ENCODE results near the gene SRL. TPM values are rescaled to one million over a fixed set of nuclear protein-coding genes. Genes with fewer than 3 reads are reported as not detected.
A peak's percentile ranks its signal among the peaks of the same experiment; 100 is the strongest.
"Not testable (repeated sequence)": the region's sequence is repeated elsewhere in the genome, so short reads cannot be mapped to it uniquely, and the experiment has no call there.

The SRL gene
- total and polyA plus RNA-seq, 10 donors = 0.57 to 5.8 (median 3.1) TPM

GRCh38 chr16:4253394-4254150, 11.7 kb upstream of the SRL start:
- intact Hi-C loops (cut with DNase I; ENCODE audit: low total_unique reads) = loop anchor here (10.0 kb wide), 1 partner anchor 59 kb away; no protein-coding TSS in a partner anchor
- peak in 1 of 3 donors; percentile 53 for TF ChIP-seq POLR2A (IDR thresholded peaks at IDR 0.05)
- peak; percentile 87 to 94 (median 92) for TF ChIP-seq POLR2AphosphoS5 (IDR thresholded peaks at IDR 0.05)
- TF ChIP-seq CTCF (IDR thresholded peaks at IDR 0.05 in 8 of 11, conservative IDR thresholded peaks at IDR 0.05 in 3 of 11) = no peak
- Histone ChIP-seq H3K4me3 (peak overlapping the region; percentile 50 to 85 (median 56)), H3K27ac (peak overlapping the region; percentile 85 to 95 (median 92)), H3K4me1 (peaks cover 0 to 23% (median 12%) of the 10 kb centered on the region in 6 donors), H3K27me3 (replicated peaks in 1 of 7) (no peaks in the 10 kb centered on the region), H3K36me3 (peaks cover 0 to 13% (median 5%) of the 10 kb centered on the region in 6 donors), H3K9me3 (no peaks in the 10 kb centered on the region)
- 0 to 1% (median 0%) methylated on average over 34 to 80 of the region's 80 CpGs for WGBS, 5 donors
- DNase-seq = peak; percentile 100

GRCh38 chr16:4253012-4253393, 11.1 kb upstream of the SRL start:
- not testable (repeated sequence) for H3K27me3 ChIP-seq (replicated peaks in 1 of 7); H3K36me3 ChIP-seq; DNase-seq; H3K9me3 ChIP-seq
- Histone ChIP-seq H3K4me1 (peaks cover 0 to 23% (median 12%) of the 10 kb centered on the region in 6 donors), H3K27ac (peak overlapping the region; percentile 85 to 95 (median 92)), H3K4me3 (peak overlapping the region; percentile 50 to 85 (median 56))
- intact Hi-C loops (cut with DNase I; ENCODE audit: low total_unique reads) = loop anchor here (10.0 kb wide), 1 partner anchor 58 kb away; no protein-coding TSS in a partner anchor
- 60 to 73% (median 62%) methylated on average over 19 to 23 of the region's 23 CpGs for WGBS, 5 donors

- intact Hi-C loops (cut with DNase I; ENCODE audit: low total_unique reads) = loop anchor here (10.0 kb wide), 1 partner anchor 55 kb away; no protein-coding TSS in a partner anchor
- no peaks in the 10 kb centered on the region for H3K9me3 ChIP-seq
- DNase-seq = no peak
- TF ChIP-seq POLR2AphosphoS5 (IDR thresholded peaks at IDR 0.05) (no peak), CTCF (IDR thresholded peaks at IDR 0.05 in 8 of 11, conservative IDR thresholded peaks at IDR 0.05 in 3 of 11) (no peak), POLR2A (IDR thresholded peaks at IDR 0.05) (no peak)
- 67 to 79% (median 76%) methylated on average over 12 of the region's 12 CpGs for WGBS, 5 donors
- no peaks in the 10 kb centered on the region for H3K27me3 ChIP-seq (replicated peaks in 1 of 7)
- no peaks in the 10 kb centered on the region for H3K36me3 ChIP-seq
- no peak overlapping the region for H3K4me3 ChIP-seq
- H3K4me1 ChIP-seq = peaks cover 0 to 23% (median 10%) of the 10 kb centered on the region in 6 donors
- no peak overlapping the region for H3K27ac ChIP-seq
These were observed 7.8 kb upstream of the SRL start for GRCh38 chr16:4249530-4250308.

GRCh38 chr16:4247460-4247784, 5.5 kb upstream of the SRL start:
- DNase-seq = no peak
- intact Hi-C loops (cut with DNase I; ENCODE audit: low total_unique reads) = no loop called here
- H3K9me3 ChIP-seq = no peaks in the 10 kb centered on the region
- H3K4me1 ChIP-seq = peaks cover 0 to 8% (median 0%) of the 10 kb centered on the region in 6 donors
- no peaks in the 10 kb centered on the region for H3K27me3 ChIP-seq (replicated peaks in 1 of 7)
- no peaks in the 10 kb centered on the region for H3K36me3 ChIP-seq
- WGBS, 5 donors = 80 to 90% (median 88%) methylated on average over 7 of the region's 7 CpGs
- no peak overlapping the region for H3K4me3 ChIP-seq
- H3K27ac ChIP-seq = no peak overlapping the region
- TF ChIP-seq CTCF (IDR thresholded peaks at IDR 0.05 in 8 of 11, conservative IDR thresholded peaks at IDR 0.05 in 3 of 11) = no peak
- no peak for TF ChIP-seq POLR2A (IDR thresholded peaks at IDR 0.05)
- TF ChIP-seq POLR2AphosphoS5 (IDR thresholded peaks at IDR 0.05) = no peak
